ENCODE measurements around the gene SARDH. TPM values are rescaled to one million over a fixed set of nuclear protein-coding genes. Genes with fewer than 3 reads are reported as not detected.

The SARDH gene
- total RNA-seq, 6 experiments from 2014 or later, result 67.3 to 183 (median 101) TPM

DNA sequence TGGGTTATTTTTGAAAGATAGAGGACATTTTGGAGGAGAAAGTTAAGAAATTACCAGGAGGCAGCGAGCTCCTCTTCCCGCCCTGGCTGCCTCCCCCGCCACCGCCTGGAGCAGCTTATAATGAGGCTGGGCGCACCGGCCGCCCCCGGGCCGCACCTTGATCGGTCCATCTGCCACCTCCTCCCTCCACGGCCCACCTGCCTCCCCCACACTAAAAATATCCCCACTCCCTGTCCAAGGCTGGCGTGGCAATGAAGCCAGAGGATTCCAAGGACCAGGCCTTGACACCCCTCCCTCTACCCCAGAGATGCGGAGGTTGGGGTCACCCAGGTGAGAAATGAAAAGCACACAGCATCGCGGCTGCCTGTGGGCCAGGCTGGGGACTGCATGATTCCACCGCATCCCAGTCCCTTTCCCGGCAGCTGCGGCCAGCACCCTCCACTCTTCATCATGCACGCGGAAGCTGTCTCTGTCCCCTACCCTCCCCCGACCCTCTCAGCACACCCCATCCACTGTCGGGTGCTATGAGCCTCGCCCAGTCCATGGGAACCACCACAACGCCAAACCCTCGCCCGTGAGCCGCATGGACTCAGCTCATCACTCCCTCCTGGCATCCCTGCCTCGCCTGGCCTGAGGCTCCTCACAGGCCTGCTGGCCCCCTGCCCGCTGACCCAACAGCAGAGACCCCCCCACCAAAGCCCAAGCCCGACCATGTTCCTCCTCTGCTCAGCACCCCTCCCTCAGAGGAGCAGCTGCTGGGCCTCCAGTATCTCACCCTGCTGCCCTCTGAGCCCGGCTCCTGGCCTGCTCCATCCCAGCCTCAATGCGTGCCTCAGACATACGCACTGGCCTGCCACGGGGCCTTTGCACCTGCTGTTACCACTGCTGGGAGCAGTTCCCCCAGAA, 50.0 kb downstream of the SARDH start:
- no peaks in the 10 kb centered on the region for H3K9me3 ChIP-seq
- 84% methylated on average over 24 of the region's 34 CpGs for WGBS (ENCODE audit: insufficient coverage, low coverage, low lambda C conversion rate, missing lambda C conversion rate)
- no peaks in the 10 kb centered on the region for H3K27me3 ChIP-seq
- peaks cover 0 to 50% (median 23%) of the 10 kb centered on the region in 4 donors for H3K36me3 ChIP-seq
- TF ChIP-seq, protein P1, sequence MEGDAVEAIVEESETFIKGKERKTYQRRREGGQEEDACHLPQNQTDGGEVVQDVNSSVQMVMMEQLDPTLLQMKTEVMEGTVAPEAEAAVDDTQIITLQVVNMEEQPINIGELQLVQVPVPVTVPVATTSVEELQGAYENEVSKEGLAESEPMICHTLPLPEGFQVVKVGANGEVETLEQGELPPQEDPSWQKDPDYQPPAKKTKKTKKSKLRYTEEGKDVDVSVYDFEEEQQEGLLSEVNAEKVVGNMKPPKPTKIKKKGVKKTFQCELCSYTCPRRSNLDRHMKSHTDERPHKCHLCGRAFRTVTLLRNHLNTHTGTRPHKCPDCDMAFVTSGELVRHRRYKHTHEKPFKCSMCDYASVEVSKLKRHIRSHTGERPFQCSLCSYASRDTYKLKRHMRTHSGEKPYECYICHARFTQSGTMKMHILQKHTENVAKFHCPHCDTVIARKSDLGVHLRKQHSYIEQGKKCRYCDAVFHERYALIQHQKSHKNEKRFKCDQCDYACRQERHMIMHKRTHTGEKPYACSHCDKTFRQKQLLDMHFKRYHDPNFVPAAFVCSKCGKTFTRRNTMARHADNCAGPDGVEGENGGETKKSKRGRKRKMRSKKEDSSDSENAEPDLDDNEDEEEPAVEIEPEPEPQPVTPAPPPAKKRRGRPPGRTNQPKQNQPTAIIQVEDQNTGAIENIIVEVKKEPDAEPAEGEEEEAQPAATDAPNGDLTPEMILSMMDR (IDR thresholded peaks at IDR 0.05), result no peak
- TF ChIP-seq POLR2A (IDR thresholded peaks at IDR 0.05), result no peak
- DNase-seq (no peak), ATAC-seq (no peak)
- H3K27ac ChIP-seq, result no peak overlapping the region
- peaks cover 0 to 11% (median 0%) of the 10 kb centered on the region in 4 donors for H3K4me1 ChIP-seq
- intact Hi-C loops (cut with DNase I), result no loop called here
- no peak overlapping the region for H3K4me3 ChIP-seq

DNA sequence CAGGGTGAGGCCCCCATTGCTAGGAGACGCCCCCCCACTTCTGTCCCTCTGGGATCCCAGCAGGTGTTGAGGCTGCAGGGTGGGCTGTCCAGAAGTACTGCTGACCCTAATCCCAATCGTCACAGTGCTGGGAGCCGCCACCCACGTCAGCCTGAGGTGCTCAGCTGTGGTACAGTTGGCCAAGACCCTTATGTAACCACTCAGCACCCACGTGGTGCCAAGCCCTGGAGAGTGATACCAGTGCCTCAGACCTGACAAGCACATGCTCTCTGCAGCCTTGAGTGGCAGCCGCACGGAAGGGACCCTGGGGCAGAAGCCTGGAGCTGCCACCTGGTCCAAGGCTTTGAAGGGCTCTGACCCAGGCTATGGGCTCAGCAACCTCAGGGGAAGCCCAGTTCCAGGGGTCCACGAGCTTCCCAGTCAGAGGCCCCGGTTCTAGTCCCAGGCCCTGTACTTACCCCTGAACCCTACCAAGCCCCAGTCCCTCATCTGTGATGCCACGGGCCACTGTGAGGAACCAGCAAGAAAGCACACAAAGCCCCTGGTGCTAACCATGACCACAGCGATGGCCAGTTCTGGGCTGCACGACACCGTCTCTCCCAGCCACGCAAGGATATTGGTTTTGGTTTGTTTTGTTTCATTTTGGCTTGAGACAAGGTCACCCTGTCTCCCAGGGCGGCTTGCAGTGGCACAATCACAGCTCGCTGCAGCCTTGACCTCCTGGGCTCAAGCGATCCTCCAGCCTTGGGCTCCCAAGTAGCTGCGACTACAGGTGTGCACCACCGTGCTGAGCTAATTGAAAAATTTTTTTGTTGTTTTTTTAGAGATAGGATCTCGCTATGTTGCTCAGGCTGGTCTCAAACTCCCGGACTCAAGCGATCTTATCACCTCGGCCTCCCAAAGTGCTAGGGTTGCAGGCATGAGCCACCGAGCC, 51.2 kb downstream of the SARDH start:
- ATAC-seq (peak in 2 of 4 donors; percentile 2 to 33), DNase-seq (no peak)
- TF ChIP-seq POLR2A (IDR thresholded peaks at IDR 0.05), result no peak
- TF ChIP-seq, protein P1 (IDR thresholded peaks at IDR 0.05), result no peak
- Histone ChIP-seq H3K36me3 (peaks cover 0 to 51% (median 22%) of the 10 kb centered on the region in 4 donors), H3K27me3 (no peaks in the 10 kb centered on the region), H3K4me3 (no peak overlapping the region), H3K27ac (no peak overlapping the region), H3K4me1 (peaks cover 0 to 8% (median 0%) of the 10 kb centered on the region in 4 donors), H3K9me3 (no peaks in the 10 kb centered on the region)
- WGBS (ENCODE audit: insufficient coverage, low coverage, low lambda C conversion rate, missing lambda C conversion rate), result 97% methylated on average over 10 of the region's 24 CpGs
- intact Hi-C loops (cut with DNase I), result no loop called here

DNA sequence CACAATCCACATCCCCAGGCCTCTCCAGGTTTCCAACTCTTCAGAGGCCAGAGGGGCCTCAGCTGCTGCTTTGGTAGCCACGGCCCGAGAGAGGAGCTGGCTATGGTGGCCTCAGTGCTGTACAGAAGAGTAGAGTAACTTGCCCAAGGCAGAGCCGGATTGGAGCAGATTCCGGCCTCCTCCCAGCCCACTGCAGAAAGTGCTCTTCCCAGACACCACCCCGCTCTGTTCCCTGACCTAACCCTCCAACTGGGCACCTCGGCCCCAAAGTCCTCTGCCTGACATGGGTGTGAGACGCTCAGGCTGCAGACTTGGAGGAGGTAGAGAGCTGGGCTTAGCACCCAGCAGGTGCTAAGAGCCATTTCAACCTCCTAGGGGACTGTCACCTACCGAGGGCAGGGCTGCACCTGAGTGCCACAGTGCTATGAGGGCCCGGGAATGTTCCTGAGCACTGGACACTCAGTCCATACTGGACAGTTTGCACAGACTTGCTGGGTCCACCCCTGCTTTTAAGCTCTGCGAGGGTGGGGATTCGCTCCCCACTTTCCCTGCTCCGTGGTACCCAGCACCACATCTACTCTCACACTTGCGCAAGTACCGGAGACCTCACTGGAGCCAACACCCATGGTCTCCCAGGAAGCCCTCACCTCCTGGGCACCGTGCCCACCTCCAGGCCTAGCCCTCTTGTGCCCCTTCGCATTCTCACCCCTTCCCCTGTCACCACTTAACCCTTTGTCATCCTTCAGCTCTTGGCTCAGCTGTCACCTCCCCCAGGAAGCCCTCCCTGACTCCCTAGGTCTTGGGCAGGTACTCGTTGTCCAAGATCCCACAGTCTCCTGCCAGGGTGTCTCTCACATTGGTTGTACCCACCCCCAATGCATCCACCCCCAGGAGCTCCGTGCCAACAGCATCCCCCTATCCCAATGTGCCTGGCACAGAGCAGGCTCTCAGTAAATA, 52.2 kb downstream of the SARDH start:
- Histone ChIP-seq H3K27me3 (no peaks in the 10 kb centered on the region), H3K36me3 (peaks cover 0 to 53% (median 22%) of the 10 kb centered on the region in 4 donors), H3K27ac (no peak overlapping the region), H3K4me1 (no peaks in the 10 kb centered on the region), H3K9me3 (no peaks in the 10 kb centered on the region), H3K4me3 (no peak overlapping the region)
- 69% methylated on average over 3 of the region's 18 CpGs for WGBS (ENCODE audit: insufficient coverage, low coverage, low lambda C conversion rate, missing lambda C conversion rate)
- ATAC-seq (no peak), DNase-seq (peak in 1 of 3 donors; percentile 31)
- intact Hi-C loops (cut with DNase I), result no loop called here
- TF ChIP-seq, protein P1 (IDR thresholded peaks at IDR 0.05), result no peak
- no peak for TF ChIP-seq POLR2A (IDR thresholded peaks at IDR 0.05)

DNA sequence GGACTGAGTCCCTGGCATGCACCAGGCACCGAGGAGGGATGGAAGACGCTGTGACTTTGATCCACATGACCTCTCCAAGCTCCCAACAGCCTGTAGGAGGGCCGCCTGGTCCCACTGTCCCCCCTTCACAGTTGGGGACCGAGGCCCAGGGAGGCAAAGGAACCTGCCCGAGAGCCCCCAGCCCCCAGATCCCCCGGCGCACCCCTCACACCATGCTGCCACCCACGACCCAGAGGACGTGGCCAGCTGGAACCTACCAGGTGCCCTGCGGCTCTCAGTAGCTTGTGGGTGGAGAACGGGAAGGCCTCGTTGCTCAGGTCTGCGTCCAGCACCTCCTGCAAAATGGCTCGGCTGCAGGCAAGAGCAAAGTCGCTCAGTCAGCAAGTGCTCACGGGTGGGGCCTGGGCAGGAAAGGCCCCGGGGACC, 53.2 kb downstream of the SARDH start:
- Histone ChIP-seq H3K4me1 (no peaks in the 10 kb centered on the region), H3K27ac (peak overlapping the region in 1 of 3 donors; percentile 77), H3K9me3 (no peaks in the 10 kb centered on the region), H3K36me3 (peaks cover 0 to 46% (median 21%) of the 10 kb centered on the region in 4 donors), H3K4me3 (no peak overlapping the region), H3K27me3 (no peaks in the 10 kb centered on the region)
- ATAC-seq (no peak), DNase-seq (peak in 1 of 3 donors; percentile 52)
- intact Hi-C loops (cut with DNase I), result no loop called here
- 92% methylated on average over 2 of the region's 17 CpGs for WGBS (ENCODE audit: insufficient coverage, low coverage, low lambda C conversion rate, missing lambda C conversion rate)
- no peak for TF ChIP-seq POLR2A (IDR thresholded peaks at IDR 0.05)
- TF ChIP-seq, protein P1 (IDR thresholded peaks at IDR 0.05), result no peak

All from right lobe of liver (tissue), 6 donors.